LHCN-M2 (cell line): ENCODE measurements around the gene DNAL4. TPM values are rescaled to one million over a fixed set of nuclear protein-coding genes. Genes with fewer than 3 reads are reported as not detected.

Source experiments
- DNase-seq: peaks from one replicate; pipeline ENCODE4 v3.0.0-alpha.2; 2012; ENCODE audit warnings: low read depth
- total RNA-seq: library from RNA; depleted of rRNA; stranded (reverse); fragments of >200 nt; gene quantifications from 2 replicates; pipeline ENCODE4 v1.2.3, GENCODE V29; 2014

The DNAL4 gene
- total RNA-seq, 1 experiment from 2014 or later: 19.0 TPM

DNA sequence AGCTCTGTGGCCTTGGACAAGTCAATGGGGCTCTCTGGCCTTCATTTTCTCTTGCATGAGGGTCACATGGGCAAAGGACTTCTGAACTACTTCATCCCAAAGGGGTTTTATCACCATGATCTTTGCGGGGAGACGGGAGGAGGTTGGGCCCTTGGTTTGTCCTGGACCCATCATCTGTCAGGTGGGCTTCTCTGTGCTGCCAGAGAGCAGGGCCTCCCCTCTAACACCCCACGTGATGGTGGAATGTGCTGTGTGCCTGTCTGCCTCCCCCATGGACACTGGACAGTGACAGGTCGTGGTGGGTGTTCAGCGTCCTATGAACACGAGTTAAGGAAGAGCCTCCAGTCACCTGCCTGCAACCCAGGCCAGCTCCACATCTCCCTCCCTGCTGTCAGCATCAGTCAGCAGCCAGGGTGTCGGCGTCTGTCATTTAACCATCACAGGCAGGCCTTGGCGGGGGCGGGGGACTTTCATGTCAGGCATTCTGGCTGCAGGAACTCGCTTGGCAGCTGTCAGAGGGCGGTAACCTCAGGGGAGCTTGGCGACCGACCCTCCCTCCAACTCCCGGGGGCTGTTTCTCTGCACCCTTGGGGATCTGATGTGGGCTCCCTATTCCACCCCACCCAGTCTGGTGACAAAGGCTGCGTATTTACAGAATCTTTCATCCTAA is 35.5 kb downstream of the DNAL4 start:
- DNase-seq: no peak

DNA sequence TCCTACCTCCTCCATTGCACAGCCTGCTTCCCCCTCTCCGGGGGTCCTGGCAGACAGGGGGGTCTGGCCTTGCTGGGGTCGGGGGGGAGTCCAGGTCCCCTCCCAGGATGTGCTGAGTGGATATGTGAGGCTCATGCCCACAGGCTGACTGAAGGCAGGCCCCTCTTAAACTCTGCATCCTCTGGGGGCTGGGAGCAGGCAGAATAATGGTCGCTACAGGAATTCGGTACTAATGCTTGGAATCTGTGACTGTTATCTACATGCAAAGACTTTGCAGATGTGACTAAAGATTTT is 36.5 kb downstream of the DNAL4 start:
- DNase-seq: no peak

DNA sequence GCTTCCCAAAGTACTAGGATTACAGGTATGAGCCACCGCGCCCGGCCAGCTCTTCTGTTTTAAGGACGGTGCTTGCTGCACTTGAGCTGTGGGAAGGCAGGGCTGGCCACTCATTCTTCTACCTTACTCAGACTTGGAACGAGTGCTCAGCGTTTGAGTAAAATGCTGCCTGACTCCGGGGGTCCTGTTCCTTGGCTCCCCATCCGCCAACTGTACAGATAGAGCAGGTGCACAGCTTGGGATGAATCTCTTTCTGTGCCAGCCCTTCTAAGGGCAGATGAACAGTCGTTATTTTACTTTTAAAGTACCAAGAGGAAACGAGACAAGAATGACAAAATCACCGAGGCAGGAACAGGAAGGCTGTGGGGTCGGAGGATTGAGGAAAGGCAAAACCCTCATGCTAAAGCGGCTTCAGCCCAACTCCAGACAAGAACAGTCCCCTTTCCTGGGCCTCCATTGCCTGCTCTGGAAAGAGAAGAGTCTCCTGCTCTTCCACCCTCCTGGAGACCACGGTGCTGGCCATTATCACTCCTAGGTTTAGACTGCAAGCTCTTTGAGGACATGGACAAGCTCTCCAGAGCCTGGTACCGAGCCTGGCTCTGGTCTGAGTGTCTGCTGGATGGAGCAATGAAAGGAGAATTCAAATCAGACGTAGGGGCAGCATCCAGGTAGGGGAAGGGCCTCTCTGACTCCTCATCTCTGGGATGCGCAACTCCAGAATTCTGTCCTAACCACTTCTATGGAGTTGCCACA is 37.1 kb downstream of the DNAL4 start:
- no peak for DNase-seq

DNA sequence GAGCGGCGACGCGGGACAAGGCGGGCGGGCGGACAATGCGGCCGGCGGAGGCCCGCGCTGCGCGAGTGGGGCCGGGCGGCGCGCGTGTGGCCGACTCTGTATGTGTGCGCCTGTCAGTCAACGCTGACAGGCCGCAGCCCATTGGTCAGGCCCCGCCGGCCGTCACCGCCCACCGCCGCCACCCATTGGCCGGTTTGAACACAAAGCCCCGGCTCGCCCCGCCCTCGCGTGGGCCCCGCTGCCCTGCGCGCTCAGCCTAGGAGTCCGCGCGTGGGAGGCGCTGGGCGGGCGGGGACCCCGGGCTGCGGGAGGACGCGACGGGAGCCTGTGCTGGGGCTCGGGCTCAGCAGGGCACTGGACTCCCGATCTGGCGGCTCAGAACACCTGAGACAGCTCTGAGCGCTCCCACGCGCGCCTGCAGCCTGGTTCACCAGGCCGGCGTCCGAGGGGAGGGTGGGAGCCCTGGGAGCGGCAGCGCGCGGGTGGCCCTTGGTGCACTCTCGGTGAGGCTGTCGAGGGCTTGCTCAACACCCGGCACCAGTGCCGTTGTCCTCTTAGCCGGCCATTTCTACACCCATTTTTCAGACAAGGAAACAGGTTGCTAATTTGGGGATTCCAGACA is 37.9 kb downstream of the DNAL4 start, which contains the start of gene SUN2:
Gene SUN2 (minus strand): TSS at position 88 of the 622 bp plus-strand sequence. CDS start 3,370 bp downstream, outside the sequence.
- DNase-seq: peak; percentile 82

DNA sequence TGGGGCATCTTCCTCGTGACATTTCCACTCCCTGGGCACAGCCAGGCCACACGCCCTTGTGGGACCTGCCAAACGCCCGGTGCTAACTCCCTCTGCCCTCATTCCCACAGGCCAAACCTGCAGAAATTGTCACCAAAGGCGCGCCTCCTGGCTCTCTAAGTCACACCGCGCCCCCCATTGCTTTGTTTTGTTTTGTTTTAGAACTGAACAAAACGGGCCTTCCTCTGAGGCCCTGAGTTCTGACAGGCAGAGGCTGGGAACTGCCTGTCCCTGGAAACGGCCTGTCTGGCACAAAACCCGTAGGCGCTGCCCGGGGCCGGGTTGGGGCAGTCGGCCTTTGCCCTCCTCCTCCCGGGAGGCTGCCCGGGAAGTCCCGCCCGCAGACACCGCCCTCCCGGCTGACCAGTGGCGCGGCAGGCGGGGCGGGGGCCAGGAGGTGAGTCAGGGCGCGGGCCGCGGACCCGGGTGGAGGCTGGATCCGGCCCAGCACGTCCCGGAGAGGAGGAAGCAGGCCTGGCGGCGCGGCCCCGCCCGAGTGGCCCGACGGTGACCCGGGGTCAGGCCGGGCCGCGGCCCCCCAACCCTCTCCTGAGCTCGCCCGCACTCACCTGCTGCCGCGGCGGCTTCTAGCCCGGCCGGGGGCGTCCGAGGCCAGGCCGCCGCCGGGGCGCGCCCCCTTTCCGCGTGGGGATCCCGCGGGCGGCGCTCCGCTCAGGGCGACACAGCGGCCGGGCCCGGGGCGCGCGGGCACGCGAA is 38.6 kb downstream of the DNAL4 start:
- peak; percentile 89 for DNase-seq

DNA sequence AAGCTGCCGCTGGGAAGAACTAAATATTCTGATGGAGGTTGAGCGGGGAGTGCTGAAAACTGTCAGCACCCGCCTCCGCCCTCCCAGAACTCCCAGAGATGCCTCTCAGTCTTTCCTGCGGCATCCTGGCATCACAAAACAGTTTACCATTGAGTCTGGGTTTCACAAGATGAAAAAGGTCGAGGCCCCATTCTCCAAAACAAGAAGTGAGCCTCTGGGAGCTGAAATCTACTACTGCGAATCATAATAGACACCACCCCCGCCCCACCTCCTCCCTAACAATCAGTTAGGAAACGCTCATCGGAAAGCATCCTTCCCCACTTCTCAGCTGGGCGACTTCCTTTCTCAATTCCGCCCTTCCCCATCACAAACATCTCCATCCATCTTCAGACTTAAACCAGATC is 39.2 kb downstream of the DNAL4 start:
- DNase-seq: peak; percentile 31

DNA sequence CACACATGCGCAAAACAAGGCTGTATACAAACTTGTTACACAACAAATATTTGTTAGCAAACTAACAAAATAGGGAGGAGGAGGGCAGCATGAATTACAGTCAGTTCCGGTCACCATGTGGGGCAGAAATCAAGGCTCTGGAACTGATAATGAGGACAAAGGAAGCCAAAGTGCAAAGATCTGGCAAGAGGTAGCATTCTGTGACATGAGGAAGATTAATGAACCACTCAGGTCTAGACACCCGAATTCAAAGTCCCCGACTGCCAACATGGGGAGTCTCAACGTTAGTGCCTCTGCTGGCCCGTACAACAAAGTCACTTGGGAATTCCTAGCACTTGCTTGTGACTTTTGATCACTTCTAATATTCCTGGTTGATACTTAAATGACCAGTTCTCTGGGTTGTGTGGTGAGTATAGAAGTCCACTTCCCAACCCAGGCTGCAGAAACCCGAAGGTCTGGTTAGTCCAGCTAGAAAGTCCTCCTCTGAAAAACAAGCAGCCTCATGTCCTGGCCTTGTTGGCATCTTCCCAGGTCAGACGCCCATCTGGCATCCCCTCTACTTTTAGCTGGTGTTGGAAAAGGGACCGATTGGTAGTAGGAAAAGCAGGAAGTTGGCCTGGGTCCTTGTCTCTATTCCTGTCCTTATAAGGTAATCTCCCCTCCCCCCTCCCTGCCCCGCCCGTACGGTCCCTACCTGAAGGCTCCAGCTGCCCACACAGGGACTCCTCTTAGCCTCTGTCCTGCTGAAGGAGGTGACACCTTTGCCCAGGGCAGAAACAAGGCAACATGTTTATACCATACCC is 39.8 kb downstream of the DNAL4 start:
- peak; percentile 50 for DNase-seq

DNA sequence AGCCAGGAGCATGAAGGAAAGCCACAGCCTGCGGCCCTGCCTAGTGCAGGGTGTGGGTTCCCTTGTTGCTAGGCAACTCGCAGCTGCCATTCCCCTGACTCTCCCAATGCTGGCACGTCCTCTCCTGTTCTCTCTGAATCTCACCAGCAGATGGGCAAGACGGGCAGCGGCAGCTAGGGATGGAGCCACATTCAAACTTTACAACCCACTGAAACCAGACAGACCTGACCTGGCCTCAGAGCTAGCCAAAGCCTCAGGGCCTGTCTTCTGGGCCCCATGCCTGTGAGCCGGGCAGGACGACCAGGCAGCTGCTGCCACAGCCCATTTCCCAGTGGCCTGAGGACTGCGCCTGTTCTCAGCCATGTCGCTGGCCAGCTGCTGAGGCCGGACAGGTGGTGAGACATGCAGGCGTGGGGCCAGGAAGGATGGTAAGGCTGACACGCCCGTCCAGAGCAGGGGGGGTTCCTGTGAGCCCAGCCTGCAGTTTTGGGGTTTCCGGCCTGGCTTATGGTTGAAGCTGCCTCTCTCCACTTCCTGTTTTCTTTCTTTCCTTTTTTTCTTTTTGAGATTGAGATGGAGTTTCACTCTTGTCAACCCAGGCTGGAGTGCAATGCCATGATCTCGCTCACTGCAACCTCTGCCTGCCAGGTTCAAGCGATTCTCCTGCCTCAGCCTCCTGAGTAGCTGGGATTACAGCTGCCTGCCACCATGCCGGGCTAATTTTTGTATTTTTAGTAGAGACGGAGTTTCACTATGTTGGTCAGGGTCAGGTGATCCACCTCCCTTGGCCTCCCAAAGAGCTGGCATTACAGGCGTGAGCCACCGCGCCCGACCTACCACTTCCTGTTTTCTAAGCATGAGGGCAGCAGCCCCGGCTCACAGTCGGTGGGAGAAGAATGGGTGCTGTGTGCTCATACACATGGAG is 42.3 kb downstream of the DNAL4 start:
- peak; percentile 96 for DNase-seq

DNA sequence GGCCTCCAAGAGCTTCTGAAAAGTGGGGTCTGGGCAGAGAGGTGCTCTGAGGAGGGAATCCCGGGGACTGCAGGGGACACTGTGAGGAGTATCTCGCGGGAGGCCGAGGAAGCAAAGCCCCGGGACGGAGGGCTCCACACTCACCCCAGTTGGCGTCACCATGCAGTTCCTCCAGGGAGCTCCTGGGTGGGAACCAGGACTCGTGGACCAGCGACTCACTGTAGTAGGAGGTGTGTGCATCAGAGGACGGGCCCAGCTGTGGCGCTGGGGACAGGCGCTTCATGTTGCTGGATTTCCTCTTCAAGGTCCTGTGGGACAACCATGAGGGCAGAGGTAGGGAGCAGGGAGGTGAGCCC is 42.9 kb downstream of the DNAL4 start:
- no peak for DNase-seq

DNA sequence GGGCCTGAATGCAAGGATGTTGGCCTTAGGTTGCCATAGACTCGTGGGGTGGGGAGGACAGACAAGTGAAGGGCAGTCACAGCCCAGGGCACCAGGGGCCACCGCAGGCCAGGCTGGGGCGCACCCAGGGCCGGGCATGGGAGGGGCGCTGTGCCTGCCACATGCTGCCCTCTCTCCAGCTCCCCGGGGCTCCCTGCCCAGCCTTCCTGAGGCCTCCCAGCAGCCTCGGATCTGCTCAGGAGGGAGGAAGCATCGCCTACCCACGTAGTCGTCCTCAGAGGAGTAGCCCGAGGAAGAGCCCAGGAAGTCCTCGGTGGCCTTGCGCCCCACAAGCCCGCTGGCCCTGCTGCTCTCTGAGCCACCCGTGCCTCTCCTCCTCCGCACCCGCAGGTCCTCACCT is 43.3 kb downstream of the DNAL4 start:
- no peak for DNase-seq

DNA sequence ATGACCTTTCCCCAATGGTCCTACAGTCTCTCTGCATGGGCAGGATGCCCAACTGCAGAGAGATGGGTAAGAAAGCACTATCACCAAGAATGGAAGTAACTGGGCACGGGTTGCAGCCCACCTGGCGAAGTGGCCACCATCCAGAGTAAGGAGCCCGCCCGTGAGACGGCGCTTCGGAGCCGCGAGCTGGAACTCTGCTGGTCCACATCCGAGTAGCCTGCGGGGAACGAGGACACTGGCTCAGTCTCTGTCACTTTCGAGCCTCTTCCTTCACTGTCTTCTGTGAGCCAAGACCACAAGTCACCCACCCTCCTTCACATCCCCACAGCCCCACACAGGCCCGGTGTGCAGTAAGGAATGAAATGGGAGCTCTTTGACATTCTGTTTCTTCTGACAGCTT is 43.8 kb downstream of the DNAL4 start:
- DNase-seq: no peak

DNA sequence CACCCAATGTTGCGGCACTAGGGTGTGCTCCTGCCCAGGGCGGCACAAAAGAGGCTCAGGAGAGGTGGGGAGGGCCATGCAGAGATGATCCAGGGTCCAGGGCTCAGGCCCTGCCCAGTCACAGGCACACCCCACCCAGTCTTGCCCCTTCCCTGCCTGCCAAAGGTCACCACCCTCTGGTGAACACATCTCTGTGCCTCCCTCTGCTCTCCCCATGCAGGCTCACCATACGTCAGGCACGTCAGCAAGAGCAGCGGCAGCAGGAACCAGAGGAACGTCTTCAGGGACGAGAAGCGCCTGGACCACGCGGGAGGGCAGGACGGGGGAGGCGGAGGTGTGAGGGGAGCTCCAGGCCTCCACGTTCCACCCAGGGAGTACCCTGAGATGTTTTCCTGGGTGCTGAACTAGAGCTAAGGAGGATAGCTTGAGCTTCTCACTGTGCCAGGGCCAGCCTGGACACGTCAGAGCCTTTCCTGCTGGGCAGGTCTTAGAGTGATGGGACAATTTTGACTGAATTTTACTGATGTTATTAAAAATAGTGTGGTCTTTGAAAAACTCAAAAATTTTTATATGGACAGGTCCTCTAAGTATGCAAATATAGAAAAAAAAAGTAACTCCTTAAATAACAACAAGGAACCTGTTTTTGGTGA is 45.3 kb downstream of the DNAL4 start:
- DNase-seq: no peak

DNA sequence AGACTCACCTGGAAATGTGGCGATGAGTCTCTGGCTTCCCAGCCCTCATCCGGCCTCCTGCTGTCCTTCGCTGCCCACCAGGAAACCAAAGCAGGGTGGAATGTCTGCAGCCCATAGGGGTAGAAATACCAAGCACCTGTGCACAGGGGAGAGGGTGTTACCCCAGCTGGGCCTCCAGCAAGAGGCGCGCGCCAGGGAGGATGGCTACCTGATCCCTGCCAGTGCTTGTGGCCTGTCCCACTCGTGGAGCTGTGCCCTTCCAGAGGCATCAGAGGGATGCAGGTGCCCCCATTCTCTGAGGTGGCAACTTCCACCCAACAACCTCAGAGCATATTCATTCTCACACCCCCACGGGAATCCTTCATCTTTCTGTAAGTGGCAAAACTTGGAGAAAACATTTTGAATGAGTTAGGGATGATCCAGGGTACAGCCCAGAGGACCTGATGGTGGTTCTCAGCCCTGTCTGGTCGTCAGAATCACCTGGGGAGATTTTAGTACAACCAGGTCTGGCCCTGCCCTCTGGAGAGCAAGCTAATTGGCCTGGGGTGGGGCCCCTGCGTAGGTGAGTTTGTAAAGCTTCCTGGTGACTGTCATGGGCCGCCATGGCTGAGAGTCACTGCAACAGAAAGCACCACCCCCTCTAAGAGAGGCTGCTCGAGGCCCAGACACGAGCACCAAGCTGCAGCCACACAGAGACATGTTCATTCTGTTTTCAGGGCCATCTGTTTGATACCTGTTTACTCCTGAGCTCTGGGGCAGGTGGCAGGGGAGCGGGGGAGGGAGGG is 48.1 kb downstream of the DNAL4 start:
- DNase-seq: no peak

DNA sequence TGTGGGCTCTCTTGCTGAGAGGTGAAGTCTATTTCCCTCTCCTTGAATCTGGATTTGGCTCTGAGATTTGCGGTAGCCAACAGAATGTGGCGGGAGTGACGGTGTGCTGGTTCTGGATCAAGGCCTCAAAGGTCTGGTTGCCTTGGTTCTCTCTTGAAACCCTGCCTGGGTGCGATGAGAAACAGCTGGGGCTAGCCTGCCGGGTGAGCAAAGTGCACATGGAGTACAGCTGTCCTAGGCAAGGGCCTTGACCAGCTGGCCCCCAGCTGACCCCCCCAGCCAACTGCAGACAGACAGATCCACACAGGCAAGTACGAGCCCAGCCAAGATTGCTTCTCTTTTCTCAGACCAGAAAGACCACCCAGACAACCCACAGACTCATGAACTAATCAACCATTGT is 49.0 kb downstream of the DNAL4 start:
- peak; percentile 67 for DNase-seq

DNA sequence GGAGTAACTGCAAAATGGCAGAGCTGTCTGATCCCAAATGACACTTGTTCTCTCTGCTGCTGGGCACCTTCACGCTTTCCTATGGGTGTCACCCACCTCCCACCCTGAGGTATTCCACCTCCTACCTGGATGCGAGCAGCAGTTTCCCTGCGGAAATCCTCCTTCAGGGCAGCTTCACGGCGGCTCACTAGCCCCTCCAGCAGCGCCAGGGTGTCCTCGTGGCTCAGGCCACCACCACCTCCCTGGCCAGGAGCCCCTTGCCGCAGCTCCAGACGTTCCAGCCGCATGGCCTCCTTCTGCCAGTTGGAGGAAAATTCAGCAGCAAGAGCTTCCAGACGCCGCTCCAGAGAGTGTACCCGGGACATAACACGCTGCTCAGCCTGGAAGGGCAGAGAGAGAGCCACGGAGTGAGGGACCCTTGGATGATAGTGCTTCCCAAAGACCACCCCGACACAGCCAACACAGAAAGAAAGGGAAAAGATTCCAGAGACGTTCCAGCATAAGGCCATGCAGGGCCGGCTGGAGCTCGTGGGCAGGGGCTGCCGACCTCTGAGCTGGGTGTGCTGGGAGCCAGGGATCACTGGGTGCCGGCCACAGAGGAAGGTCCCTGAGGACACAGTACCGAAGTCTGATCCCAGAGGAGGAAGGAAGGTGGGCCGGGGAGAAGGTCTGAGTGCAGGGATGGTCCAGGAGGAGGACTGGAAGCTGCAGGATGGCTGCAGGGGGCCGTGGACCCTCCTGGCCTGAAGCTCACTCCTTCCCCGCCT is 51.6 kb downstream of the DNAL4 start:
- DNase-seq: no peak

DNA sequence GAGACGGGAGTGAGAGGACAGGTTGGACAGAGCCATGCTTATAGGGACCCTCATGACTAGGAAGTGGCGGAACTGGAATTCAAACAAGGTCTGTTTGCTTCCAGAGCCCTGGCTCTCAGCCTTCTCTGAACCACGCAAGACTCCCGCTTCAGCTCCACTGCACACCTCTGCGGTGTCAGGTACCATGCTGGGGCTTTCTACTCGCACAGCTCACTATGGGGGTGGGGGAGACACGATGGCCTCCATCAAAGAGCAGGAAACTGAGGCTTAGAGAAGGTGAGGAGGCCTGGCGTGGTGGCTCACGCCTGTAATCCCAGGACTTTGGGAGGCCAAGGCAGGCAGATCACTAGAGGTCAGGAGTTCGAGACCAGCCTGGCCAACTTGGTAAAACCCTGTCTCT is 52.4 kb downstream of the DNAL4 start:
- DNase-seq: no peak

DNA sequence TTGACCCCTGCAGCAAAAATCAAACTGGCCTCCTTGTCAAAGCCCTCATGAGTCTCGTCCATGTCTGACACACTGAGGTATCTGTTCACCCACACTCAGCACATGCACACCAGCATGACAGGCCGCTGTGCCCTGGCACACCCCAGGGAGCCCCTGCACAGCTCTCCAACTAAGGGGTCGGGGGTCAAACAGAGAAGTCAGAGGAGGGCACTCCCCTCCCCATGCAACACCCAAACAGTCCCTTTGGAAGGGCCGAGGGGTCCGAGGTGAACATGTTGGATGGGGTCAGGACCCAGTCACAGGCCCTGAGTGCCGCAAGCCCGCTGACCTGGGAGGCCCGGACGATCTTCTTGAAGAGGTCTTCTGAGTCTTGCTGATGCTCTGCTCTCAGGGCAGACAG is 52.8 kb downstream of the DNAL4 start:
- DNase-seq: no peak

DNA sequence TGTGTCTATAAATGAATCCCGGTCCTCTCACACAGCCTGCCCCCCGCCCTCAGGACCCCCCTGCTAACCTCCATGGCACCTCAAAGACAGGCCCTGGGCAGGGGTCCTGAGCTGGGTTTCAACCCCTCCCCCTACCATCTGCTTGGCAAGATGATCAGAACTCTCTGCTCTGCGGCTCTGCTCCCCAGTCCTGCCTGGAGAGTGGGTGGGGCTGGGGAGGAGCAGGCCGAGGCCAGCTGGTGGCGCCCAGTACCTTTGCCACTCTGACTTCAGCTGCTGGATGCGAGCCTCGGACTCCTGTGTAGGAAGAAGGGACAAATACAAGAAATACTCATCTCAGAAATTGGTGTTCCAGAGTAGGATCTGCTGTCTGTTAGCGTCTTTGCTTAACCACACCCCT is 53.2 kb downstream of the DNAL4 start:
- DNase-seq: no peak
